Right ventricle myocardium superior (tissue), 1 donor: ENCODE results near the gene DIS3L2. TPM values are rescaled to one million over a fixed set of nuclear protein-coding genes. Genes with fewer than 3 reads are reported as not detected.
"Not testable (repeated sequence)": the region's sequence is repeated elsewhere in the genome, so short reads cannot be mapped to it uniquely, and the experiment has no call there.

ENCODE experiments used
- ATAC-seq: fragments of 200-7000 bp; cut with Tn5 transposase; one replicate; pipeline ENCODE4 v1.9.1; 2020; ENCODE audit warnings: mild to moderate bottlenecking; ENCODE audit not compliant: poor library complexity
- DNase-seq: peaks from one replicate; pipeline ENCODE4 v3.0.0-alpha.2; 2020
- intact Hi-C: fragments of 100-400 bp; cut with DNase I; formaldehyde crosslinking; loops from one replicate; pipeline ENCODE4 v1.11.2; 2022
- total RNA-seq: library from RNA; stranded (reverse); fragmentation: NEBNext Ultra II Directional; extraction: Animal tissue kit (Norgen Biotek cat#: 25700); gene quantifications from one replicate; pipeline ENCODE4 v1.2.1, GENCODE V29; 2021
- donor health status: DM: no; HTN: yes; CAD: no; lungs with severe emphysema.

Gene DIS3L2
- total RNA-seq, 1 donor from 2014 or later, result 17.6 TPM

DNA sequence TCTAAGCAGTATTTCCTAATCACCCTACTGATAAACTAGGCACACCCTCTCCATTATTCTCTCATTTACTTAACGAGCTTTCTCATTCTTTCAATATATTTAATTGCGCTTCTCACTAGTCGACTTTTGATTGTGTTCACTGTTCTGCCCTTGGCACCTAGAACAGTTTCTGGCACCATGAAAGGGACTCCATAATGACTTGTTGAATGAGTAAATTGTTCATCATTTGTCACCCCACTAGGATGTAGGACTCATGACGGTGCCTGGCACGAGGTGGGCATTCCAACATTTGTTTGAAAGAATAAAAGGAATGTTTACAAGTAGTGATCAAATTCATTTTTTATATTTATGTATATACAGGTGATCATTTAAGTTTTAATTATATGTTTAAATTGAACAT, 123.7 kb downstream of the DIS3L2 start:
- intact Hi-C loops, result no loop called here
- ATAC-seq (no peak), DNase-seq (no peak)

- no peak for DNase-seq
- intact Hi-C loops, result no loop called here
- ATAC-seq, result no peak
Measured at GRCh38 chr2:232085826-232086425, 124.4 kb downstream of the DIS3L2 start.

DNA sequence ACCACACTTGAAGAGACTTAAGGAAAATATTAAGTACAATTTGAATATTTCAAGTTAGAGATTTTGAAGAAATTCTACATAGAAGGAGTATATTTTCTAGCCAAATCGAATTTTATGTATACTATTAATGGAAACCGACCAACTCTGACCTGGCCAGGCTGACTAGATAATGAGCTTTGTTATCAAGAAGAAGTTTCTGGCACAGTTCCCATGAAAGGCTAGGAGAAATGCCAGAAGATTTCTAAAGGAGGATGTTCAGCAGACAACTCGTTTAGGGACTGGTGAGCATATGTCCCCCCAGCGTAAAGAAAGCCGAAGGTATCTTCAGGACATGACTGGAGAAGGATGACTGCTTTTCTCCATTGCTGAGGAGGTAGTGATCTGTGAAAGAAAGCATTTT, 127.3 kb downstream of the DIS3L2 start:
- intact Hi-C loops, result no loop called here
- DNase-seq, result no peak
- no peak for ATAC-seq

- intact Hi-C loops, result no loop called here
- no peak for ATAC-seq
- DNase-seq, result no peak
Measured at GRCh38 chr2:232094201-232094600, 132.7 kb downstream of the DIS3L2 start.

- no peak for DNase-seq
Measured at GRCh38 chr2:232094883-232095282, 133.4 kb downstream of the DIS3L2 start.

DNA sequence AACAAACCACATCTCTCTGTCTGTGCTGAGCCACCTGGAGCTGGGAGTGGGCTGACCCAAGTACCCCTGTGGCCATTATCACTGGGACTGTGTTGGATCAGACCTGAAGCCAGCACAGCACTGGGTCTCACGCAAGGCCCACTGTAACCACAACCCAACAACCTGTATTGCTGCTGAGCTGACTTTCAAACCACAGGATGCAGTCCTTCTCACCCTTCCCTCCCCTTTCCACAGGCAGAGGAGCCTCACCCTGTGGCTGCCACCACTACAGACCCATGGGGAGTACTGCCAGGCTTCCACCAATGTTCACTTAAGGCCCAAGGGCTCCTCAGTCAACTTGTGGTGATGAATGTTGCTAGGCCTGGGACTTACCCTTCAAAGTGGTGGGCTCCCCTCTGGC, 135.7 kb downstream of the DIS3L2 start:
- intact Hi-C loops, result no loop called here
- ATAC-seq (no peak), DNase-seq (no peak)

More at GRCh38 chr2:232094883-232095282, 133.4 kb downstream of the DIS3L2 start:
- intact Hi-C loops, result no loop called here
- ATAC-seq, result no peak

DNA sequence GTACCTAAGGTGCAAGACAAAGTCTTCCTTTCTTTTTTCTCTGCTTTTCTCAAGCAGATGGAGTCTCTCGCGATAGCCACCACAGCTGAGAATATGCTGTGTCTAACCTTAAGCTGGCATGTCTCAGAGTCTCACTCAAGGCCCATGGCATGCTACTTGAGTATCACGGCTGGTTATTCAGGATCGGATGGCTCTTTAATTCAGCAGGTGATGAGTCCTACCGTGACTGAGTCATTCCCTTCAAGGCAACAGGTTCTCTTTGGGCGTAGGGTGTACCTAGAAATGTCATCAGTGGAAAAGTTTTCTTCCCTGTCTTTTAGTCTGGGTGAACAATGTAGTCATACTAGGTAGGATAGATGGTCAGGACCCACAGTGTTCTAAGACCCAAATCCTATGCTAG, 136.2 kb downstream of the DIS3L2 start:
- DNase-seq (no peak), ATAC-seq (no peak)
- intact Hi-C loops, result no loop called here

- ATAC-seq (no peak), DNase-seq (no peak)
- intact Hi-C loops, result no loop called here
Measured at GRCh38 chr2:232102380-232102779, 140.9 kb downstream of the DIS3L2 start.

DNA sequence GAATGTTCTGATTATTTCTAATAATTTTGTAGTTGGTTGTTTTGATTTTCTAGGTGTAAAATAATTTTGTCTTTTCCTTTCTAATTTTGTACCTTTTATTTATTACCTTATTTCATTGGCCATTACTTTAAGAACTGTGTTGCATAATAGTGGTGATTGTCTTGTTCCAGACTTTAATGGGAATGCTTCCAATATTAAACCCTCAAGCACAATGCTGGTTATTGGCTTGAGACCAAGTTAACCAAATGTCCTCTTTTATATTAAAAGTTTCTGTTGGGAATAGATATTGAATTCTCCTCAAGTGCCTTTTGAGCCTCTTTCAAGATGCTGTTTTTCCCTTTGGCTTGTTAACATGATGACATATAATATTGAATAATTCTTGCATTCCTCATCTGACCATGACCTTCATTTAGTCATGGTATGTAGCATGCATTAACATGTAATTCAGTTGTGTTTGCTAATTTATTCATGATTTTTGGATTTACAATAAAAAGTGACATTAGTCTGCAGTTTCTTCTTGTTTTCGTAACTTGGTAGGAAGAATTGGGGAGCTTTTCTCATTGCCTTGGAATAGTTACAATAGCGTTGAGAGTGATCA, 141.7 kb downstream of the DIS3L2 start:
- intact Hi-C loops, result no loop called here
- ATAC-seq, result peak; percentile 53
- no peak for DNase-seq

DNA sequence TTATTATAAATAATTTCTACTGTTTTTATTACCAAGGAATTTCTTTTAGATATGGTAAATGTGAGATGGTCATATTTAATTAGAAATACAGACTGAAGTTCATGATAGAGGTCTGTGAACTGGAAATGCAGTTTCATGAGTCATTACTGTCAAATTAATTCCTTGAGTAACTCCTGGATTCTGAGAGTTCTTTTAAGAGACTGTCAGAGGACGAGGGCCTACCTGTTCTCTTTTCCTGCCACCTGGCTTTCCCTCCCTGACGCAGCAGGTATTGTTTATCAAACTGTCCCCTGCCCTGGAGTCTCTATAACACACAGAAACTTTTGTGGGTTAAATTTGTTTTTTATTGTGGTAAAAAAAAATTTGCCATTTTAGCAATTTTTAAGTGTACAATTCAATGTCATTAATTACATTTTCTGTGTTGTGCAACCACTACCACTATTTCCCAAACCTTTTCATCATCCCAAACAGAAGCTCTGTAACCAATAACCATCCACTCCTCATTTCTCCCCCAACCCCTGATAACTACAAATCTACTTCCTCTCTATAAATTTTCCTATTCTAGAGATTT, 142.6 kb downstream of the DIS3L2 start:
- intact Hi-C loops, result no loop called here
- no peak for DNase-seq
- no peak for ATAC-seq

DNA sequence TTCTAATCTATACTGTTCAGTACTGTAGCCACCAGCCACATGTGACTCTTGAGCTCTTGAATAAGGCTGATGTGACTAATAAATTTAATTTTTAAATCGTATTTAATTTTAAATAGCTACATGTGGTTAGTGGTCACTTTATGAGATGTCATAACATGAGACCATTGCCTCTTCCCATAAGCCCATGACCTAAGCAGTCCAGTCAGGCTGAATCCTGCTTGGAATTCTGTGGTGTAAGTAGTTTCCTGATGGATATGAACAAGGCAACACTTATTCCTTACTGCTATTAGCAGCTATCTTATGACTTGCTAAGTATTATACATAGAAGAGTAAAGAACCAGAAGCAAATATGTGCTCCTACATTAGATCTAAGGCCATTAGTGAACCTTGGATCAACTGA, 150.0 kb downstream of the DIS3L2 start:
- intact Hi-C loops, result no loop called here
- ATAC-seq (no peak), DNase-seq (no peak)

- DNase-seq (no peak), ATAC-seq (no peak)
- intact Hi-C loops, result no loop called here
Measured at GRCh38 chr2:232113821-232114220, 152.3 kb downstream of the DIS3L2 start.

DNA sequence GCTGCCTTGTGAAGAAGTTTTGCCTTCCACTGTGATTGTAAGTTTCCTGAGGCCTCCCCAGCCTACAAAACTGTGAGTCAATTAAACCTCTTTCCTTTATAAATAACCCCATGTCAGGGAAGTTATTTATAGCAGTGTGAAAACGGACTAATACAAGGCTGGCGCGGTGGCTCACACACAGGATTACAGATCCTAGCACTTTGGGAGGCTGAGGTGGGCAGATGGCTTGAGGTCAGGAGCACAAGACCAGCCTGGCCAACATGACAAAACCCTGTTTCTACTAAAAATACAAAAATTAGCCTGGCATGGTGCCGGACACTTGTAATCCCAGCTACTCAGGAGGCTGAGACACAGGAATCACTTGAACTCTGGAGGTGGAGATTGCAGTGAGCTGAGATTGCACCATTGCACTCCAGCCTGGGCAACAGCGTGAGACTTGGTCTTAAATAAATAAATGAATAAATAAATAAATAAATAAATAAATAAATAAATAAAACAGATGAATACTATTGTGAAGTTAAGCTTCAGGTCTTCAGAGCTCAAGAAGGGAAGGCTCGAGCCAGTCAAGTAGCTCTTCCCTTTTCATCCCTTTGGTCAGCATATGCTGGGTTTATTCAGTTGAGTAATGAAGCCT, 154.3 kb downstream of the DIS3L2 start:
- intact Hi-C loops, DNase-seq: not testable (repeated sequence)

GRCh38 chr2:232116852-232117251, 155.3 kb downstream of the DIS3L2 start:
- ATAC-seq, result no peak

More for the DNA sequence above, 154.3 kb downstream of the DIS3L2 start:
- not testable (repeated sequence) for ATAC-seq

DNA sequence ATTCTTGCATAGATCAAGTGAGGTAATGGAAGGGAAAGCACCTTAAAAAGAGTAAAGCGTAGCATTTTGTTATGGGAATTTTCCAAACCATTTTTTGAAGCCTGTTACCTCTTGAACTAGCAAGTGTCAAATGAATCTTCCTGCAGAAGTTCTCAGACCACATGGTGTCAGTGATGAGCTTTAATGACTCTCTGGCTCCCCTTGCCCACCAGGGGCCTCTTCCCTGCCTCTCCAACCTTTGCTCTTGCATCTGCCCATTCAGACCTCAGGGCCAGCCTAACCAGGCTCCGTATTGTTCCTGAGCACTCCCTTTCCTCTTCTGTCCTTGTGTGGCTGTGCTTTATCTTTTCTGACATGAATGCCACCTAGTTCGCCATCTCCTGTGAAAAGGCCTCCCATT, 155.9 kb downstream of the DIS3L2 start:
- DNase-seq (no peak), ATAC-seq (no peak)
- intact Hi-C loops, result no loop called here

More at GRCh38 chr2:232116852-232117251, 155.3 kb downstream of the DIS3L2 start:
- intact Hi-C loops, result no loop called here
- no peak for DNase-seq

- ATAC-seq (no peak), DNase-seq (no peak)
- intact Hi-C loops, result no loop called here
Measured at GRCh38 chr2:232120911-232121310, 159.4 kb downstream of the DIS3L2 start.

GRCh38 chr2:232124309-232124708, 162.8 kb downstream of the DIS3L2 start:
- intact Hi-C loops, result no loop called here
- ATAC-seq (no peak), DNase-seq (no peak)

- ATAC-seq (peak; percentile 12), DNase-seq (no peak)
- intact Hi-C loops, result no loop called here
Measured at GRCh38 chr2:232126301-232127099, 165.0 kb downstream of the DIS3L2 start.

DNA sequence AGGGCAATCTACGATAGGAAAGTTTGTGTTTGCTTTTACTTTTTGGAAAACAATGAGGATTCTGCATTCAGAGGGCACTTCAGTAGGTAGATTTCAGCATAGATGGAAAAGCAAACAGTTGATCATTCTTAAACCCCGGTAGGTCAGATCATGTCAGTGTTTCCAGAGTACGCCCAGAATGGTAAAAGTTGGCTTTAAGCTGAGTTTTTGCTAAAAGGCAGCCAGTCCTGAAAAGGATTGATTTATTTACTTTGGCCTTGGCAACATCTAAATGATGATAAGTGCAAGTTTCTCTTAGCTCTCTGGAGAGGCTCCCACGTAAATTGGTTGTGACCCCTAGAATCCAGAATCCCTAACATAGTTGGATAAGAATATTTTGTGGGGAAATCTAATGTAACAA, 168.0 kb downstream of the DIS3L2 start:
- intact Hi-C loops, result no loop called here
- peak; percentile 81 for ATAC-seq
- DNase-seq, result no peak
